Epidermal melanocyte (primary cell): ENCODE data around the gene USP5.
"Not testable (repeated sequence)": the region's sequence is repeated elsewhere in the genome, so short reads cannot be mapped to it uniquely, and the experiment has no call there.

Source experiments
- DNase-seq: peaks from one replicate; pipeline ENCODE4 v3.0.0; 2011; ENCODE audit warnings: low spot score; ENCODE audit not compliant: insufficient read length

USP5 gene

DNA sequence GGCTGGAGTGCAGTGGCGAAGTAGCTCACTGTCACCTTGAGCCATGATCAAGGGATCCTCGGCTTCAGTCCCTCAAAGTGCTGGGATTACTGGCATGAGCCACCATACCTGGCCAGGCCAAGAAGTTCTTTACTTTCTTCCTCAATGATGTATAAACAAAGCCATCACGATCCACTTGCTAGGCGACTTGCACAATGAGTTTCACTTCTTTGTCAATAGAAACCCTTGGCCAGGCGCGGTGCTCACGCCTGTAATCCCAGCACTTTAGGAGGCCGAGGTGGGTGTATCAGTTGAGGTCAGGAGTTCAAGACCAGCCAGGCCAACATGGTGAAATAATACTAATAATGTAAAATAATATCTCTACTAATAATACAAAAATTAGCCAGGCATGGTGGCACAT lies 35.5 kb downstream of the USP5 start:
- DNase-seq, result no peak

- DNase-seq, result no peak
Measured at GRCh38 chr12:6888360-6888759, 36.4 kb downstream of the USP5 start.

GRCh38 chr12:6888794-6889193 lies 36.8 kb downstream of the USP5 start:
- not testable (repeated sequence) for DNase-seq

GRCh38 chr12:6889775-6890573 lies 38.0 kb downstream of the USP5 start:
- not testable (repeated sequence) for DNase-seq

DNA sequence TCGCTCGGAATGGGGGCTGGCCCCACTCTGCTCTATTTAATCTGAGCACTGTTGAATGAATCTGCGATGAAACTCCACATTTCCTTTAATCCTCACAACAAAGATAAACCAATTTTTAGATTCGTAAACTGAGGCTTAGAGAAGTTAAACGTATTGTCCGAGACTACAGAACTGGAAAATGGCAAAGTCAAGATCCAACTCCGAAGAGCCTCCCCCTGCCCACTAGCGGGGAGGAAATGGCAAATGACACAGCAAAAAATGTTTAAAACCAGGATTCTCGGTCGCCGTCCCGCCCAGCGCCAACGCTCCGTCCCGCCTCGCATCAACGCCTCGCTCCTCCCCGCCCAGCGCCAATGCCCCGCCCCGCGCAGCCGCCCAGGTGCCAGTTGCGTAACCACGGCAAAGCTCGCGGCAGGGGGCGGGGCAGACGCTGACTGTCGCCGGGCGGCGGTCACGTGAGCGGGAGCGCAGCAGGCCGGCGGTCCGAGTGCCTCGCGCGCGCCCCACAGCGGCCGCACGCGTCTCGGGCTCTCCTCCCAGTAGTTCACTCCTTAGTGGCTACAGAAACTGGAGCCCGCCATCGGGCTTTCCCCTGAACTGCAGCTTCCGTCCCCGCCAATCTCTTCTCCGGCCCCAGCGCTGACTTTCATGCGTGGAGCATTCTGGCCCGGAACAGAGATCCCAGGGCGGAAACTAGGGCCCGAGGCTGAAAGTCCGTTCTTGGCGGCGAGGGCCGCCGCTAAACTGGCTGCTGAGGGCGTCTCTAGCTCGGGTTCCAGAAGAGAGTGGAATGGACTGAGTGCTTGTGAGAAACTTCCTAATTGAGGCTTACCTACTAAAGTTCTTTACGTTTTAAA lies 39.1 kb downstream of the USP5 start:
- DNase-seq, result peak; percentile 94

- DNase-seq, result no peak
Measured at GRCh38 chr12:6891646-6892001, 39.7 kb downstream of the USP5 start.

DNA sequence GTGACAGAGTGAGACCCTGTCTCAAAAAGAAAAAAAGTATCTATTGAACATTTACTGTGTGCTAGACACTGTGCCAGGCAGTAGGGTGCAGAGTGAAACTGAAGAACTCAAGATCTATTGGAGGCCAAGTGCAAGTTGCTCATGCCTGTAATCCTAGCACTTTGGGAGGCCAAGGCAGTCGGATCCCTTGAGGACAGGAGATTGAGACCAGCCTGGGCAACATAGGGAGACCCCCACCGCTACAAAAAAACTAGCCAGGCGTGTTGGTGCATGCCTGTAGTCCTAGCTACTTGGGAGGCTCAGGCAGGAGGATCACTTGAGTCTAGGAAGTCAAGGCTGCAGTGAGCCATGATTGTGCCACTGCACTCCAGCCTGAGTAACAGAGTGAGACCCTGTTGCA lies 40.7 kb downstream of the USP5 start:
- DNase-seq, result not testable (repeated sequence)

GRCh38 chr12:6894321-6894720 lies 42.4 kb downstream of the USP5 start:
- no peak for DNase-seq

DNA sequence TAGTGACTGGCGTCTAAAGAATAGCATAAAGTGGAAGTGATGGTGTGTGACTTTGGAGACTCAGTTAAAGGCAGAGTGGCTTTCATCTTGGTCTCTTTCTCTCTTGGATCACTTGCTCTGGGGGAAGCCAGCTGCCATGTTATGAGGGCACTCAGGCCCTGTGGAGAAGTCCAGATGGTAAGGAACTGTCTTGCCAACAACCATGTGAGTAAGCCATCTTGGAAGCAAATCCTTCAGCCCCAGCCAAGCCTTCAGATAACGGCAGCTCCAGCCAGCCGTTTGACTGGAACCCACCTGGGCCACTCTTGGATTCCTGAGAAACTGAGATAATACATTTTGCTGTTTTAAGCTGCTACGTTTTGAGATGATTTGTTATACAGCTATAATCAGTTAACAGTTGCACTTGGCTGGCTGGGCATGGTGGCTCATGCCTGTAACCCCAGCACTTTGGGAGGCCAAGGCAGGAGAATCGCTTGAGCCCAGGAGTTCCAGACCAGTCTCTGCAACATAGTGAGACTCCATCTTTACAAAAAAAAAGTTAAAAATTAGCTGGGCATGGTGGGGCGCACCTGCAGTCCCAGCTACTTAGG lies 45.0 kb downstream of the USP5 start:
- no peak for DNase-seq

GRCh38 chr12:6899427-6899826 lies 47.5 kb downstream of the USP5 start:
- DNase-seq, result no peak

GRCh38 chr12:6899837-6900519 lies 48.0 kb downstream of the USP5 start:
- no peak for DNase-seq

DNA sequence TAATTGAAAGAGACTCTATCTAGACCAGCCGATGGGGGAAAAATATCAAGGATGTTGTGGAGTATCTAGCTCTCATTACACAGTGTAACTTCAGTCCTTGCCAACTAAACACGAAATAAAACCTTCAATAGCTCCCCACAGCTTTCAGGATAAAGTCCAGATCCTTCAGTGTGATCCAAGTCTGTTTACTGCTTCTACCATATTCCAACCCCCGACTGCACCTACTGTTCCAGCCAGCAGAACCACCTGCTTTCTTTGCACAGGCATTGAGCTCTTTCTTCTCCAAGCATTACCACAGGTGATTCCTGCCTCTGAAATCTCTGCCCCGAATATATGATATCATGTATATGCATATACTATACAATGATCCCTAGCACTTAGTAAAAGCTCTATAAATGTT lies 50.5 kb downstream of the USP5 start:
- no peak for DNase-seq

GRCh38 chr12:6903722-6904121 lies 51.8 kb downstream of the USP5 start:
- DNase-seq, result no peak

- peak; percentile 97 for DNase-seq
Measured at GRCh38 chr12:6904280-6905276, 52.6 kb downstream of the USP5 start, which contains the start of gene LRRC23. Gene LRRC23, plus strand, starts transcription at chr12:6904822. Its CDS starts 812 bp downstream, at chr12:6905634.

DNA sequence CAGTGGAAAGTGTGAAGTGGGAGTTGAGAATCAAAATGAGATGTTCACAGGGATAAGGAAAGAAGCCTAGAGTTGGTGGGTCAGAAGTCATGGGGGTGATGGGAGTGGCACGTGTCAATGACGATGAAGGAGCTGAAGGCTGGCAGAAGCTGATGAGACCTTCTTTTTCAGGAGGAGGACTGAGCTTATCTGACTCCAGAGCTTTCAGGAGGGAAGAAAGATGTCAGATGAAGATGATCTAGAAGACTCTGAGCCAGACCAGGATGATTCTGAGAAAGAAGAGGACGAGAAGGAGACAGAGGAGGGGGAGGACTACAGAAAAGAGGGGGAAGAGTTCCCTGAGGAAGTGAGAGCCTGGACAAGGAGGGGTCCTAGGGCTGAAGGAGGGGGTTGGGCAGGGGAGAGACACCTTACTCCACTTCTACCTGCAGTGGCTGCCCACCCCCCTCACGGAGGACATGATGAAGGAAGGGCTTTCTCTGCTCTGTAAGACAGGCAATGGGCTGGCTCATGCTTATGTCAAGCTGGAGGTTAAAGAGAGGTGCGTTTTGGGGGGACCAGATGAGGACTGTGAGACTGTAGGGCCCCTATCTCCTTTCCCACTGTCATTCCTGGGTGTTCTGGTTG lies 53.6 kb downstream of the USP5 start:
- DNase-seq, result no peak

DNA sequence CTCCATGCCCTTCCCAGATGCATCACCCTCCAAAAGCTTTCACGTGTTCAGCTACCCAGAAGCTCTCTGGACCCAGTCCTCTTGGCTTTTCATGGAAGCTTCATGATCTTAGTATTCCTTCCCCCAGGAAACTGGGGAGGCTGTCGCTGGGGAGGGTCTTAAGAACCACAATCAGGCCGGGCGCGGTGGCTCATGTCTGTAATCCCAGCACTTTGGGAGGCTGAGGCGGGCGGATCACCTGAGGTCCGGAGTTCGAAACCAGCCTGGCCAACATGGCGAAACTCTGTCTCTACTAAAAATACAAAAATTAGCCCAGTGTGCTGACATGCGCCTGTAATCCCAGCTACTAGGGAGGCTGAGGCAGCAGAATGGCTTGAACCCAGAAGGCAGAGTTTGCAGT lies 56.2 kb downstream of the USP5 start:
- DNase-seq, result not testable (repeated sequence)

GRCh38 chr12:6909421-6910145 lies 57.6 kb downstream of the USP5 start:
- DNase-seq, result no peak

- no peak for DNase-seq
Measured at GRCh38 chr12:6912164-6912935, 60.4 kb downstream of the USP5 start.
